ENCODE measurements around the gene COX6B2.
A peak's percentile ranks its signal among the peaks of the same experiment; 100 is the strongest.

GRCh38 chr19:55353356-55353802 is 1.1 kb downstream of the COX6B2 start:
- TF ChIP-seq PHF8 (conservative IDR thresholded peaks at IDR 0.05; ENCODE audit: low read depth, low read length) (no peak), EZH2 (IDR thresholded peaks at IDR 0.05; ENCODE audit: low read depth, low read length, severe bottlenecking) (no peak), CTCF (IDR thresholded peaks at IDR 0.05; ENCODE audit: control extremely low read depth in 1 of 3, insufficient read depth in 1 of 3, low read depth in 1 of 3, low read length in 3 of 3) (0 out of 4 replicates have a peak, but pooled peaks of 1 of the 3 experiments have one; percentile 0)

Measured in H1 (cell line).